ENCODE measurements around the gene MRPS21. TPM values are rescaled to one million over a fixed set of nuclear protein-coding genes. Genes with fewer than 3 reads are reported as not detected.

The MRPS21 gene
- 129 and 137 TPM in 2 replicates for total RNA-seq (2014; rRNA removed; shearing (Covaris generic))

GRCh38 chr1:150293433-150294253, at the start of gene MRPS21:
TSS of gene MRPS21 (plus strand) at chr1:150293861. CDS start at chr1:150294367, 506 bp downstream.

GRCh38 chr1:150257624-150258585, 35.8 kb upstream of the MRPS21 start, which contains the start of gene CA14:
TSS of gene CA14 (plus strand) at chr1:150257774. CDS start at chr1:150258129, 355 bp downstream.

GRCh38 chr1:150268705-150269403, 24.8 kb upstream of the MRPS21 start, which contains the start of gene APH1A:
TSS of gene APH1A (minus strand) at chr1:150269016. CDS start at chr1:150268810, 206 bp downstream.

GRCh38 chr1:150281758-150282557, 11.7 kb upstream of the MRPS21 start, which contains the start of gene CIART:
TSS of gene CIART (plus strand) at chr1:150282554. CDS start at chr1:150283268, 714 bp downstream.

Other genes with a start within 250 kb of the MRPS21 start
- gene VPS45, start 226.1 kb upstream of the MRPS21 start, total RNA-seq (2014; rRNA removed; shearing (Covaris generic)) = 26.6 and 31.1 TPM in 2 replicates
- 19.2 and 27.2 TPM in 2 replicates for gene PLEKHO1, start 143.9 kb upstream of the MRPS21 start, total RNA-seq (2014; rRNA removed; shearing (Covaris generic))
- 40.7 and 48.8 TPM in 2 replicates for gene ANP32E, start 57.7 kb upstream of the MRPS21 start, total RNA-seq (2014; rRNA removed; shearing (Covaris generic))
- not detected in 2 replicates for gene CA14, start 36.1 kb upstream of the MRPS21 start, total RNA-seq (2014; rRNA removed; shearing (Covaris generic))
- 121 and 123 TPM in 2 replicates for gene APH1A, start 24.8 kb upstream of the MRPS21 start, total RNA-seq (2014; rRNA removed; shearing (Covaris generic))
- gene C1orf54, start 21.1 kb upstream of the MRPS21 start, total RNA-seq (2014; rRNA removed; shearing (Covaris generic)) = 1.1 and 4.1 TPM in 2 replicates
- gene CIART, start 11.3 kb upstream of the MRPS21 start, total RNA-seq (2014; rRNA removed; shearing (Covaris generic)) = 0.26 and 0.40 TPM in 2 replicates
- gene PRPF3, start 27.7 kb downstream of the MRPS21 start, total RNA-seq (2014; rRNA removed; shearing (Covaris generic)) = 69.6 and 77.3 TPM in 2 replicates
- gene RPRD2, start 70.3 kb downstream of the MRPS21 start, total RNA-seq (2014; rRNA removed; shearing (Covaris generic)) = 13.9 and 14.1 TPM in 2 replicates
- gene TARS2, start 193.6 kb downstream of the MRPS21 start, total RNA-seq (2014; rRNA removed; shearing (Covaris generic)) = 35.7 and 40.2 TPM in 2 replicates
- 18.4 and 18.6 TPM in 2 replicates for gene ECM1, start 214.2 kb downstream of the MRPS21 start, total RNA-seq (2014; rRNA removed; shearing (Covaris generic))
- 2.6 TPM in 1 of 2 replicates, not detected in the other for gene FALEC, start 221.9 kb downstream of the MRPS21 start, total RNA-seq (2014; rRNA removed; shearing (Covaris generic))